CD4-positive, CD25-positive, alpha-beta regulatory T cell (primary cell): ENCODE data around the gene PCDHA11. TPM values are rescaled to one million over a fixed set of nuclear protein-coding genes. Genes with fewer than 3 reads are reported as not detected.
"Not testable (repeated sequence)": the region's sequence is repeated elsewhere in the genome, so short reads cannot be mapped to it uniquely, and the experiment has no call there.

Source experiments
- ATAC-seq, 2 donors: fragments of 150-1000 bp; cut with Tn5 transposase; one replicate each; pipeline ENCODE4 v1.10.0; 2021; ENCODE audit warnings: low read depth in 2 of 2, moderate number of reproducible peaks in 2 of 2, moderate library complexity in 1 of 2
- DNase-seq, 3 donors: peaks; one replicate each; pipeline versions ENCODE4 v3.0.0 to v3.0.0-alpha.2; 2012 to 2022; ENCODE audit warnings: mixed read lengths in 1 of 3
- H3K27ac ChIP-seq: one replicate; pipeline ENCODE4 v1.7.0; 2013; ENCODE audit warnings: mild to moderate bottlenecking, low read length; ENCODE audit not compliant: insufficient read depth, poor library complexity, severe bottlenecking
- H3K27me3 ChIP-seq: one replicate; pipeline ENCODE4 v1.7.0; 2013; ENCODE audit warnings: low read length; ENCODE audit not compliant: control insufficient read depth, insufficient read depth
- H3K36me3 ChIP-seq: one replicate; pipeline ENCODE4 v1.7.0; 2013; ENCODE audit warnings: mild to moderate bottlenecking, low read length, moderate library complexity; ENCODE audit not compliant: control insufficient read depth, insufficient read depth
- H3K4me1 ChIP-seq: 2 replicates; pipeline ENCODE4 v1.7.0; 2013; ENCODE audit warnings: mild to moderate bottlenecking, low read length; ENCODE audit not compliant: insufficient read depth, control insufficient read depth, poor library complexity, severe bottlenecking
- H3K4me3 ChIP-seq: one replicate; pipeline ENCODE4 v1.7.0; 2013; ENCODE audit warnings: low read depth, mild to moderate bottlenecking, low read length, moderate library complexity
- H3K9me3 ChIP-seq, 2 experiments: 1 replicate in 1 of 2; 2 replicates in 1 of 2; pipeline ENCODE4 v1.7.0; 2013; ENCODE audit warnings: low read length in 2 of 2, mild to moderate bottlenecking in 1 of 2, moderate library complexity in 1 of 2; ENCODE audit not compliant: control insufficient read depth in 2 of 2
- H3K27ac Mint-ChIP-seq, 3 donors: one replicate each; pipeline ENCODE4 v1.8.0; 2020 to 2022; ENCODE audit warnings: mild to moderate bottlenecking in 3 of 3, mixed read lengths in 3 of 3, moderate library complexity in 2 of 3
- H3K27me3 Mint-ChIP-seq: one replicate; pipeline ENCODE4 v1.8.0; 2022; ENCODE audit warnings: mild to moderate bottlenecking, mixed read lengths
- H3K36me3 Mint-ChIP-seq: one replicate; pipeline ENCODE4 v1.8.0; 2020; ENCODE audit warnings: mixed read lengths
- H3K4me1 Mint-ChIP-seq, 4 donors: one replicate each; pipeline ENCODE4 v1.8.0; 2020 to 2022; ENCODE audit warnings: mixed read lengths in 4 of 4, mild to moderate bottlenecking in 1 of 4
- H3K4me3 Mint-ChIP-seq, 4 donors: one replicate each; pipeline ENCODE4 v1.8.0; 2020 to 2022; ENCODE audit warnings: mild to moderate bottlenecking in 4 of 4, mixed read lengths in 4 of 4, moderate library complexity in 3 of 4
- H3K9me3 Mint-ChIP-seq, 7 donors: one replicate each; pipeline ENCODE4 v1.8.0; 2020 to 2022; ENCODE audit warnings: mixed read lengths in 7 of 7, mild to moderate bottlenecking in 3 of 7, moderate library complexity in 2 of 7
- polyA plus RNA-seq, 4 donors: library from polyadenylated mRNA; unstranded; fragments of 300-500 nt; fragmentation: Illumina TruSeq; gene quantifications; one replicate each; pipeline ENCODE4 v1.2.3, GENCODE V29; 2021
- total RNA-seq: library from RNA; stranded (reverse); gene quantifications from one replicate; pipeline ENCODE4 v1.2.3, GENCODE V29; 2022

Gene PCDHA11
- total and polyA plus RNA-seq, 5 donors from 2014 or later = not detected

DNA sequence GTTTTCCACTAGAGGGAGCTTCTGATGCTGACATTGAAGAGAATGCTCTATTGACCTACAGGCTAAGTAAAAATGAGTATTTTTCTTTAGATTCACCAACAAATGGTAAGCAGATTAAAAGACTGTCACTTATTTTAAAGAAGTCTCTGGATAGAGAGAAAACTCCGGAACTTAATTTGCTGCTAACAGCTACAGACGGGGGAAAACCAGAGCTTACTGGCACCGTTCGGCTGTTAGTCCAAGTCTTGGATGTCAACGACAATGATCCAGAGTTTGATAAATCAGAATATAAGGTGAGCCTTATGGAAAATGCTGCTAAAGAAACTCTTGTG is 764 bp downstream of the PCDHA11 start:
- H3K27ac Mint-ChIP-seq = no peak overlapping the region
- Histone ChIP-seq H3K27ac (no peak overlapping the region), H3K4me1 (no peaks in the 10 kb centered on the region), H3K36me3 (no peaks in the 10 kb centered on the region), H3K27me3 (peaks cover 5% of the 10 kb centered on the region), H3K9me3 (peaks cover 3 to 8% of the 10 kb centered on the region in 2 experiments), H3K4me3 (no peak overlapping the region)
- H3K9me3 Mint-ChIP-seq = peaks cover 1 to 18% (median 6%) of the 10 kb centered on the region in 7 donors
- H3K36me3 Mint-ChIP-seq = no peaks in the 10 kb centered on the region
- peaks cover 6% of the 10 kb centered on the region for H3K27me3 Mint-ChIP-seq
- ATAC-seq (no peak), DNase-seq (no peak)
- no peak overlapping the region for H3K4me3 Mint-ChIP-seq
- H3K4me1 Mint-ChIP-seq = no peaks in the 10 kb centered on the region

DNA sequence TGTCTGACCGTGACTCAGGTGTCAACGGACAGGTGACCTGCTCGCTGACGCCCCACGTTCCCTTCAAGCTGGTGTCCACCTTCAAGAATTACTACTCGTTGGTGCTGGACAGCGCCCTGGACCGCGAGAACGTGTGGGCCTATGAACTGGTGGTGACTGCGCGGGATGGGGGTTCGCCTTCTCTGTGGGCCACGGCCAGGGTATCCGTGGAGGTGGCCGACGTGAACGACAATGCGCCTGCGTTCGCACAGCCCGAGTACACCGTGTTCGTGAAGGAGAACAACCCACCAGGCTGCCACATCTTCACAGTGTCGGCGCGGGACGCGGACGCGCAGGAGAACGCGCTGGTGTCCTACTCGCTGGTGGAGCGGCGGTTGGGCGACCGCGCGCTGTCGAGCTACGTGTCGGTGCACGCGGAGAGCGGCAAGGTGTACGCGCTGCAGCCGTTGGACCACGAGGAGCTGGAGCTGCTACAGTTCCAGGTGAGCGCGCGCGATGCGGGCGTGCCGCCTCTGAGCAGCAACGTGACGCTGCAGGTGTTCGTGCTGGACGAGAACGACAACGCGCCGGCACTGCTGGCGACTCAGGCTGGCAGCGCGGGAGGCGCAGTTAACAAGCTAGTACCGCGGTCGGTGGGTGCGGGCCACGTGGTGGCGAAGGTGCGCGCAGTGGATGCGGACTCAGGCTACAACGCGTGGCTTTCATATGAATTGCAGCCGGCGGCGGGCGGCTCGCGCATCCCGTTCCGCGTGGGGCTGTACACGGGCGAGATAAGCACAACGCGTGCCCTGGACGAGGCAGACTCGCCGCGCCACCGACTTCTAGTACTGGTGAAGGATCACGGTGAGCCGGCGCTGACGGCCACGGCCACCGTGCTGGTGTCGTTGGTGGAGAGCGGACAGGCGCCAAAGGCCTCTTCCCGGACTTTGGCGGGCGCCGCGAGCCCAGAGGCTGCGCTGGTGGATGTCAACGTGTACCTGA is 1.8 kb downstream of the PCDHA11 start:
- Histone ChIP-seq H3K36me3 (no peaks in the 10 kb centered on the region), H3K4me3 (no peak overlapping the region), H3K4me1 (no peaks in the 10 kb centered on the region), H3K27ac (no peak overlapping the region), H3K27me3 (peaks cover 5% of the 10 kb centered on the region), H3K9me3 (peaks cover 8 to 13% of the 10 kb centered on the region in 2 experiments)
- Mint-ChIP-seq H3K27me3 (peaks cover 6% of the 10 kb centered on the region), H3K4me1 (no peaks in the 10 kb centered on the region), H3K36me3 (no peaks in the 10 kb centered on the region), H3K27ac (no peak overlapping the region), H3K4me3 (no peak overlapping the region), H3K9me3 (peaks cover 1 to 26% (median 6%) of the 10 kb centered on the region in 7 donors)
- DNase-seq (no peak), ATAC-seq (no peak)

GRCh38 chr5:140875085-140876065 is 6.6 kb downstream of the PCDHA11 start, which contains the start of gene PCDHA12:
Gene PCDHA12, plus strand, starts transcription at chr5:140875308. Its CDS starts 165 bp downstream, at chr5:140875473.
- peaks cover 4 to 33% (median 12%) of the 10 kb centered on the region in 7 donors for H3K9me3 Mint-ChIP-seq
- no peaks in the 10 kb centered on the region for H3K36me3 ChIP-seq
- H3K4me1 Mint-ChIP-seq = no peaks in the 10 kb centered on the region
- H3K9me3 ChIP-seq = peaks cover 8 to 14% of the 10 kb centered on the region in 2 experiments
- DNase-seq (no peak), ATAC-seq (no peak)
- peaks cover 3% of the 10 kb centered on the region for H3K27me3 ChIP-seq
- H3K27me3 Mint-ChIP-seq = peaks cover 6% of the 10 kb centered on the region
- H3K27ac Mint-ChIP-seq = no peak within 1 kb of the TSS
- no peak within 1 kb of the TSS for H3K27ac ChIP-seq
- H3K4me3 Mint-ChIP-seq = no peak within 1 kb of the TSS
- H3K4me1 ChIP-seq = no peaks in the 10 kb centered on the region
- no peaks in the 10 kb centered on the region for H3K36me3 Mint-ChIP-seq
- H3K4me3 ChIP-seq = no peak within 1 kb of the TSS

- H3K27me3 Mint-ChIP-seq, H3K36me3 Mint-ChIP-seq, H3K4me3 Mint-ChIP-seq, ATAC-seq, H3K27ac Mint-ChIP-seq, H3K36me3 ChIP-seq, DNase-seq, H3K4me3 ChIP-seq, H3K4me1 ChIP-seq, H3K27me3 ChIP-seq, H3K4me1 Mint-ChIP-seq, H3K27ac ChIP-seq: not testable (repeated sequence)
- H3K9me3 Mint-ChIP-seq = peaks cover 4 to 43% (median 14%) of the 10 kb centered on the region in 7 donors
- peaks cover 14% of the 10 kb centered on the region in 2 experiments for H3K9me3 ChIP-seq
These were observed 7.9 kb downstream of the PCDHA11 start for GRCh38 chr5:140876541-140877261.

GRCh38 chr5:140877262-140877581 is 8.5 kb downstream of the PCDHA11 start:
- Histone ChIP-seq H3K4me3 (no peak overlapping the region), H3K9me3 (peaks cover 17 to 19% of the 10 kb centered on the region in 2 experiments), H3K27me3 (peaks cover 3% of the 10 kb centered on the region), H3K4me1 (no peaks in the 10 kb centered on the region), H3K36me3 (no peaks in the 10 kb centered on the region), H3K27ac (no peak overlapping the region)
- Mint-ChIP-seq H3K9me3 (peaks cover 4 to 41% (median 15%) of the 10 kb centered on the region in 7 donors), H3K4me1 (no peaks in the 10 kb centered on the region), H3K27ac (no peak overlapping the region), H3K36me3 (no peaks in the 10 kb centered on the region), H3K4me3 (no peak overlapping the region), H3K27me3 (no peaks in the 10 kb centered on the region)
- ATAC-seq = no peak
- no peak for DNase-seq

DNA sequence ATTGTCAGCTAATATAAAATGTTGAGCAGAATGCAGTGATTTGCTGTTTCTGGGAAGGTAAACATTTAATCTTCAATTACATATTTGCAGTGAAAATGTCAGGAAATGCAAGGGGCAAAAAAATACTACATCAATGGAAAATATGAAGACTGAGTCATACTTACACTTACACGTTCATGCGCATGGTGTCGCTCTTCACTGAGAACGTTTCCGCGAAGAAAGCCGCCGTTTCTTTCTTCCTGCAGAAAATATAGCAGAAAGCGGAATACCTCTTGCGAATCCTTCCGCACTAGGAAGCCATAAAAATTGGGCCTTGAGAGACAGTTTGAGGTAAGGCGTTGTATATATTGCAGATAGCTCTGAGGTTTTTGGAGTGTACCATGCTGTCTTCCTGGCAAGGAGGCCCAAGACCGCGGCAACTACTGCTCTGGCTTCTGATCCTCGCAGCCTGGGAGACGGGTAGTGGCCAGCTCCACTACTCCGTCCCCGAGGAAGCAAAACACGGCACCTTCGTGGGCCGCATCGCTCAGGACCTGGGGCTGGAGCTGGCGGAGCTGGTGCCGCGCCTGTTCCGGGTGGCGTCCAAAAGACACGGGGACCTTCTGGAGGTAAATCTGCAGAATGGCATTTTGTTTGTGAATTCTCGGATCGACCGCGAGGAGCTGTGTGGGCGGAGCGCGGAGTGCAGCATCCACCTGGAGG is 13.3 kb downstream of the PCDHA11 start, which contains the start of gene PCDHA13:
Gene PCDHA13, plus strand, starts transcription at position 236 of the 702 bp plus-strand sequence. Its CDS starts 145 bp downstream, at position 381.
- peaks cover 4 to 27% (median 15%) of the 10 kb centered on the region in 7 donors for H3K9me3 Mint-ChIP-seq
- Histone ChIP-seq H3K27me3 (no peaks in the 10 kb centered on the region), H3K36me3 (no peaks in the 10 kb centered on the region), H3K27ac (no peak within 1 kb of the TSS), H3K9me3 (peaks cover 11 to 27% of the 10 kb centered on the region in 2 experiments), H3K4me1 (no peaks in the 10 kb centered on the region), H3K4me3 (no peak within 1 kb of the TSS)
- H3K4me3 Mint-ChIP-seq = no peak within 1 kb of the TSS
- H3K27ac Mint-ChIP-seq = no peak within 1 kb of the TSS
- no peak for DNase-seq
- peaks cover 3% of the 10 kb centered on the region for H3K36me3 Mint-ChIP-seq
- no peaks in the 10 kb centered on the region for H3K4me1 Mint-ChIP-seq
- no peak for ATAC-seq
- H3K27me3 Mint-ChIP-seq = no peaks in the 10 kb centered on the region

DNA sequence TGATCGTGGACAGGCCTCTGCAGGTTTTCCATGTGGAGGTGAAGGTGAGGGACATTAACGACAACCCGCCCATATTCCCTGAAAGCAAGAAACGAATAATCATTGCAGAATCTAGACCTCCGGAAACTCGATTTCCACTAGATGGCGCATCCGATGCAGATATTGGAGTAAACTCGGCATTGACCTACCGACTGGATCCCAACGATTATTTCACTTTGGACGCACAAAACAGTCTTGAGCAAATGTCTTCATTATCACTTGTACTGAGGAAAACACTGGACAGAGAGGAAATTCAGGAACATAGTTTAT is 13.8 kb downstream of the PCDHA11 start:
- H3K27ac ChIP-seq = no peak overlapping the region
- peaks cover 11 to 27% of the 10 kb centered on the region in 2 experiments for H3K9me3 ChIP-seq
- Mint-ChIP-seq H3K27ac (no peak overlapping the region), H3K4me3 (no peak overlapping the region), H3K9me3 (peaks cover 6 to 29% (median 17%) of the 10 kb centered on the region in 7 donors), H3K36me3 (peaks cover 3% of the 10 kb centered on the region), H3K4me1 (no peaks in the 10 kb centered on the region), H3K27me3 (peaks cover 4% of the 10 kb centered on the region)
- no peaks in the 10 kb centered on the region for H3K27me3 ChIP-seq
- no peak for ATAC-seq
- DNase-seq = no peak
- H3K36me3 ChIP-seq = no peaks in the 10 kb centered on the region
- H3K4me3 ChIP-seq = no peak overlapping the region
- H3K4me1 ChIP-seq = no peaks in the 10 kb centered on the region
